ENCODE data around the gene SCLY. TPM values are rescaled to one million over a fixed set of nuclear protein-coding genes. Genes with fewer than 3 reads are reported as not detected.
"Not testable (repeated sequence)": the region's sequence is repeated elsewhere in the genome, so short reads cannot be mapped to it uniquely, and the experiment has no call there.

The SCLY gene
- polyA plus RNA-seq, 1 experiment: 7.7 TPM

GRCh38 chr2:238065071-238065846, 4.5 kb downstream of the SCLY start:
- TF ChIP-seq CTCF (IDR thresholded peaks at IDR 0.05; ENCODE audit: insufficient read depth, low read depth, low read length): no peak
- ChIA-PET CTCF (no interaction called here), POLR2A (no interaction called here)
- DNase-seq (ENCODE audit: low read depth): no peak
- Histone ChIP-seq H3K27me3 (ENCODE audit: control insufficient read depth, insufficient read depth, low read length) (no peaks in the 10 kb centered on the region), H3K4me3 (ENCODE audit: low read depth, low read length) (no peak overlapping the region), H3K36me3 (ENCODE audit: control insufficient read depth, insufficient read depth, low read length) (peaks cover 3% of the 10 kb centered on the region; the same call in 1 of the 2 replicates)

GRCh38 chr2:238066218-238066617, 5.4 kb downstream of the SCLY start:
- Histone ChIP-seq H3K4me3 (ENCODE audit: low read depth, low read length) (no peak overlapping the region), H3K36me3 (ENCODE audit: control insufficient read depth, insufficient read depth, low read length) (peaks cover 3% of the 10 kb centered on the region; the same call in 1 of the 2 replicates), H3K27me3 (ENCODE audit: control insufficient read depth, insufficient read depth, low read length) (no peaks in the 10 kb centered on the region)
- TF ChIP-seq CTCF (IDR thresholded peaks at IDR 0.05; ENCODE audit: insufficient read depth, low read depth, low read length): no peak
- ChIA-PET CTCF (no interaction called here), POLR2A (no interaction called here)
- no peak for DNase-seq (ENCODE audit: low read depth)

GRCh38 chr2:238066718-238067117, 5.9 kb downstream of the SCLY start:
- H3K27me3 ChIP-seq (ENCODE audit: control insufficient read depth, insufficient read depth, low read length); DNase-seq (ENCODE audit: low read depth); H3K4me3 ChIP-seq (ENCODE audit: low read depth, low read length); H3K36me3 ChIP-seq (ENCODE audit: control insufficient read depth, insufficient read depth, low read length); POLR2A ChIA-PET: not testable (repeated sequence)
- CTCF ChIA-PET: interaction anchor here (0.5 kb wide), 1 partner anchor 23 kb away, joined by 3 read pairs; no protein-coding TSS in a partner anchor

- no peaks in the 10 kb centered on the region for H3K27me3 ChIP-seq (ENCODE audit: control insufficient read depth, insufficient read depth, low read length)
- ChIA-PET POLR2A (no interaction called here), CTCF (no interaction called here)
- peaks cover 3% of the 10 kb centered on the region; the same call in 1 of the 2 replicates for H3K36me3 ChIP-seq (ENCODE audit: control insufficient read depth, insufficient read depth, low read length)
- TF ChIP-seq CTCF (IDR thresholded peaks at IDR 0.05; ENCODE audit: insufficient read depth, low read depth, low read length): no peak
- DNase-seq (ENCODE audit: low read depth): no peak
- H3K4me3 ChIP-seq (ENCODE audit: low read depth, low read length): no peak overlapping the region
These were observed 7.1 kb downstream of the SCLY start for GRCh38 chr2:238067939-238068338.

GRCh38 chr2:238069021-238069709, 8.4 kb downstream of the SCLY start:
- DNase-seq (ENCODE audit: low read depth): no peak
- CTCF ChIA-PET: no interaction called here
- POLR2A ChIA-PET: no interaction called here
- Histone ChIP-seq H3K36me3 (ENCODE audit: control insufficient read depth, insufficient read depth, low read length) (peaks cover 3% of the 10 kb centered on the region; the same call in 1 of the 2 replicates), H3K27me3 (ENCODE audit: control insufficient read depth, insufficient read depth, low read length) (no peaks in the 10 kb centered on the region), H3K4me3 (ENCODE audit: low read depth, low read length) (no peak overlapping the region)
- no peak for TF ChIP-seq CTCF (IDR thresholded peaks at IDR 0.05; ENCODE audit: insufficient read depth, low read depth, low read length)
